HG03354 (cell line): ENCODE results near the gene NEXN.

ENCODE experiments used
- ATAC-seq: cut with Tn5 transposase; IDR thresholded peaks from one replicate; pipeline ENCODE4 v1.9.1; 2021; ENCODE audit warnings: mild to moderate bottlenecking; ENCODE audit not compliant: unreplicated experiment, poor library complexity, severe bottlenecking

The NEXN gene

GRCh38 chr1:77888081-77888780, at the start of gene NEXN:
Gene NEXN (plus strand): TSS chr1:77888624. CDS start chr1:77916107, 27,483 bp downstream.
- peak; percentile 32 for ATAC-seq

- ATAC-seq, result no peak
Observed at GRCh38 chr1:77841574-77841973, 46.9 kb upstream of the NEXN start.

- ATAC-seq, result no peak
Observed at GRCh38 chr1:77845951-77846350, 42.5 kb upstream of the NEXN start.

- ATAC-seq, result no peak
Observed at GRCh38 chr1:77846966-77847365, 41.5 kb upstream of the NEXN start.

- ATAC-seq, result peak; percentile 57
Observed at GRCh38 chr1:77847621-77848080, 40.8 kb upstream of the NEXN start.

- no peak for ATAC-seq
Observed at GRCh38 chr1:77850082-77850481, 38.3 kb upstream of the NEXN start.

GRCh38 chr1:77857552-77857951, 30.9 kb upstream of the NEXN start:
- ATAC-seq, result no peak

GRCh38 chr1:77858725-77859124, 29.7 kb upstream of the NEXN start:
- no peak for ATAC-seq

- ATAC-seq, result no peak
Observed at GRCh38 chr1:77859248-77859647, 29.2 kb upstream of the NEXN start.

GRCh38 chr1:77866296-77866695, 22.1 kb upstream of the NEXN start:
- ATAC-seq, result no peak

GRCh38 chr1:77872645-77873044, 15.8 kb upstream of the NEXN start:
- ATAC-seq, result no peak

- no peak for ATAC-seq
Observed at GRCh38 chr1:77873461-77873860, 15.0 kb upstream of the NEXN start.

GRCh38 chr1:77874804-77875445, 13.5 kb upstream of the NEXN start:
- no peak for ATAC-seq

- no peak for ATAC-seq
Observed at GRCh38 chr1:77876884-77877283, 11.5 kb upstream of the NEXN start.

GRCh38 chr1:77881061-77881460, 7.4 kb upstream of the NEXN start:
- no peak for ATAC-seq

- no peak for ATAC-seq
Observed at GRCh38 chr1:77882411-77882810, 6.0 kb upstream of the NEXN start.

- peak; percentile 80 for ATAC-seq
Observed at GRCh38 chr1:77888781-77889642, 588 bp downstream of the NEXN start.

GRCh38 chr1:77889671-77890070, 1.2 kb downstream of the NEXN start:
- no peak for ATAC-seq

GRCh38 chr1:77891200-77891599, 2.8 kb downstream of the NEXN start:
- no peak for ATAC-seq

GRCh38 chr1:77899647-77900320, 11.4 kb downstream of the NEXN start:
- no peak for ATAC-seq
